B cell (primary cell): Measurements from ENCODE around the gene TRIM28.

Experiments
- EZH2 ChIP-seq: IDR thresholded peaks from 2 replicates; pipeline ENCODE4 v1.6.1; 2012; ENCODE audit warnings: borderline replicate concordance, low read depth, mild to moderate bottlenecking, moderate library complexity, low read length; ENCODE audit not compliant: insufficient read depth, poor library complexity, severe bottlenecking
- TF ChIP-seq, protein P1 (sequence below): fragments of 200-600 bp; IDR thresholded peaks from one replicate; pipeline ENCODE4 v1.8.0; 2022; ENCODE audit warnings: antibody characterized with exemption, mild to moderate bottlenecking

DNA sequence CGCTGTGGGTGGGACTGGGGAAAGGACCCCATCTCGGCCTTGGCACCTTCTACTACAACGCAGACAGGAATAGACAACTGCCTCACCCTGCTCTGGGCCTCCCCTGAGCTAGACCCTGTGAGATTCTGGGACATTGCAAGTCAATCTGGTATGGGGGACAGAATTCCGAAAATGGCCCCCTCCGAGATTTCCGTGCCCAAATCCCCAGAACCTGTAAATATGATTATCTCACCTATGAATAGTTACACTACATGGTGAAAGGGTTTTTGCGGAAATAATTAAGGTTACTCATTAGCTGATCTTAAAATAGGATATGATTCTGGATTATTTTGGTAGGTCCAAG, 23.6 kb upstream of the TRIM28 start:
- TF ChIP-seq, protein P1, sequence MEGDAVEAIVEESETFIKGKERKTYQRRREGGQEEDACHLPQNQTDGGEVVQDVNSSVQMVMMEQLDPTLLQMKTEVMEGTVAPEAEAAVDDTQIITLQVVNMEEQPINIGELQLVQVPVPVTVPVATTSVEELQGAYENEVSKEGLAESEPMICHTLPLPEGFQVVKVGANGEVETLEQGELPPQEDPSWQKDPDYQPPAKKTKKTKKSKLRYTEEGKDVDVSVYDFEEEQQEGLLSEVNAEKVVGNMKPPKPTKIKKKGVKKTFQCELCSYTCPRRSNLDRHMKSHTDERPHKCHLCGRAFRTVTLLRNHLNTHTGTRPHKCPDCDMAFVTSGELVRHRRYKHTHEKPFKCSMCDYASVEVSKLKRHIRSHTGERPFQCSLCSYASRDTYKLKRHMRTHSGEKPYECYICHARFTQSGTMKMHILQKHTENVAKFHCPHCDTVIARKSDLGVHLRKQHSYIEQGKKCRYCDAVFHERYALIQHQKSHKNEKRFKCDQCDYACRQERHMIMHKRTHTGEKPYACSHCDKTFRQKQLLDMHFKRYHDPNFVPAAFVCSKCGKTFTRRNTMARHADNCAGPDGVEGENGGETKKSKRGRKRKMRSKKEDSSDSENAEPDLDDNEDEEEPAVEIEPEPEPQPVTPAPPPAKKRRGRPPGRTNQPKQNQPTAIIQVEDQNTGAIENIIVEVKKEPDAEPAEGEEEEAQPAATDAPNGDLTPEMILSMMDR, result no peak
- no peak for TF ChIP-seq EZH2
